SK-N-SH (cell line): ENCODE measurements around the gene CCDC78. TPM values are rescaled to one million over a fixed set of nuclear protein-coding genes. Genes with fewer than 3 reads are reported as not detected.
A peak's percentile ranks its signal among the peaks of the same experiment; 100 is the strongest.

Experiments
- CTCF ChIA-PET: fragments of 300-600, 350-600 bp; formaldehyde crosslinking; extraction: SDS; loops from one replicate; lab custom pipeline; 2021; lab: Yijun Ruan, JAX
- POLR2A ChIA-PET: fragments of 350-600 bp; sonication (Branson Sonifier 250); formaldehyde crosslinking; extraction: SDS; loops from one replicate; lab custom pipeline; 2020; ENCODE audit warnings: antibody characterized with exemption, inconsistent platforms; lab: Yijun Ruan, JAX
- DNase-seq: peaks from one replicate; pipeline ENCODE4 v3.0.0; 2012
- H2AFZ ChIP-seq: fragments of 200-600 bp; sonication (generic); 2 replicates; pipeline ENCODE4 v1.8.1; 2016; ENCODE audit warnings: antibody characterized with exemption, mild to moderate bottlenecking, low read depth
- H3F3A ChIP-seq: fragments of 200-600 bp; sonication (generic); replicated peaks from 2 replicates; pipeline ENCODE3; 2016; ENCODE audit warnings: antibody characterized with exemption, mild to moderate bottlenecking; ENCODE audit not compliant: insufficient read depth
- H3K27ac ChIP-seq, 2 experiments: fragments of 200-500 bp in 1 of 2; fragments of 200-600 bp in 1 of 2; sonication (Bioruptor generic) in 1 of 2; sonication (generic), shearing (Covaris generic) in 1 of 2; 2 replicates each; pipeline versions ENCODE4 v1.5.1 to v1.6.1; 2014 to 2016; ENCODE audit warnings: low read depth in 2 of 2, inconsistent platforms in 1 of 2, low read length in 1 of 2, mild to moderate bottlenecking in 1 of 2, mixed read lengths in 1 of 2
- H3K27me3 ChIP-seq: fragments of 200-600 bp; sonication (generic), shearing (Covaris generic); 2 replicates; pipeline ENCODE4 v1.6.1; 2016; ENCODE audit warnings: mixed run types; ENCODE audit not compliant: insufficient read depth
- H3K36me3 ChIP-seq, 2 experiments: fragments of 200-500 bp in 1 of 2; fragments of 200-600 bp in 1 of 2; sonication (Bioruptor generic) in 1 of 2; sonication (generic) in 1 of 2; replicated peaks in 1 of 2; 2 replicates each; pipeline versions ENCODE3 to v1.5.1; 2014 to 2016; ENCODE audit warnings: low read length in 1 of 2, mild to moderate bottlenecking in 1 of 2; ENCODE audit not compliant: insufficient read depth in 2 of 2, control insufficient read depth in 1 of 2
- H3K4me1 ChIP-seq, 2 experiments: fragments of 200-500 bp in 1 of 2; fragments of 200-600 bp in 1 of 2; sonication (Bioruptor generic) in 1 of 2; sonication (generic), shearing (Covaris generic) in 1 of 2; 2 replicates each; pipeline versions ENCODE4 v1.5.1 to v1.6.1; 2014 to 2016; ENCODE audit warnings: low read depth in 1 of 2, low read length in 1 of 2, mixed run types in 1 of 2; ENCODE audit not compliant: insufficient read depth in 2 of 2, control insufficient read depth in 1 of 2
- H3K4me2 ChIP-seq: fragments of 200-600 bp; sonication (generic), shearing (Covaris generic); 2 replicates; pipeline ENCODE4 v1.6.1; 2017; ENCODE audit warnings: mixed run types
- H3K4me3 ChIP-seq, 2 experiments: fragments of 200-500 bp in 1 of 2; fragments of 200-600 bp in 1 of 2; sonication (Bioruptor generic) in 1 of 2; sonication (generic), shearing (Covaris generic) in 1 of 2; 2 replicates each; pipeline versions ENCODE4 v1.5.1 to v1.8.1; 2014 to 2016; ENCODE audit warnings: low read depth in 2 of 2, inconsistent platforms in 1 of 2, low read length in 1 of 2, mild to moderate bottlenecking in 1 of 2, mixed read lengths in 1 of 2, moderate library complexity in 1 of 2
- H3K79me2 ChIP-seq: fragments of 200-600 bp; sonication (generic); 2 replicates; pipeline ENCODE4 v1.8.1; 2017; ENCODE audit warnings: mild to moderate bottlenecking; ENCODE audit not compliant: insufficient read depth
- H3K9ac ChIP-seq: fragments of 200-600 bp; sonication (generic); 2 replicates; pipeline ENCODE4 v1.6.1; 2017; ENCODE audit warnings: mixed run types
- H3K9me2 ChIP-seq: fragments of 200-600 bp; sonication (generic); 2 replicates; pipeline ENCODE4 v1.6.1; 2017; ENCODE audit warnings: mixed run types
- H3K9me3 ChIP-seq: fragments of 200-600 bp; sonication (generic); 2 replicates; pipeline ENCODE4 v1.6.1; 2017; ENCODE audit warnings: mixed run types, mild to moderate bottlenecking, moderate library complexity
- H4K20me1 ChIP-seq: fragments of 200-600 bp; sonication (generic); 2 replicates; pipeline ENCODE4 v1.6.1; 2017; ENCODE audit warnings: mild to moderate bottlenecking, mixed run types; ENCODE audit not compliant: insufficient read depth
- CHD2 ChIP-seq: fragments of 150-350 bp; IDR thresholded peaks from 2 replicates; pipeline ENCODE4 v1.6.1; 2018; ENCODE audit warnings: low read length; ENCODE audit not compliant: partially characterized antibody
- ELF1 ChIP-seq: IDR thresholded peaks from 2 replicates; pipeline ENCODE4 v1.4.0; 2012
- EP300 ChIP-seq, 2 experiments: IDR thresholded peaks; 2 replicates each; pipeline versions ENCODE4 v1.4.0 to v1.6.1; 2012; ENCODE audit warnings: borderline replicate concordance in 1 of 2, low read depth in 1 of 2, low read length in 1 of 2
- EZH2phosphoT487 ChIP-seq: fragments of 200-600 bp; sonication (generic); IDR thresholded peaks from 2 replicates; pipeline ENCODE4 v1.6.1; 2017; ENCODE audit warnings: low read depth, mixed run types, mild to moderate bottlenecking, antibody characterized with exemption, moderate library complexity, borderline replicate concordance
- FOXM1 ChIP-seq: IDR thresholded peaks from 2 replicates; pipeline ENCODE4 v1.4.0; 2012; ENCODE audit warnings: low read depth, mild to moderate bottlenecking
- JUND ChIP-seq: IDR thresholded peaks from 2 replicates; pipeline ENCODE4 v1.4.0; 2012
- MAX ChIP-seq: IDR thresholded peaks from 2 replicates; pipeline ENCODE4 v1.4.0; 2012; ENCODE audit warnings: low read depth
- MXI1 ChIP-seq: IDR thresholded peaks from 2 replicates; pipeline ENCODE4 v1.6.1; 2012; ENCODE audit warnings: mild to moderate bottlenecking, low read depth, low read length, improper control_type of control experiment
- NFIC ChIP-seq: IDR thresholded peaks from 2 replicates; pipeline ENCODE4 v1.4.0; 2012; ENCODE audit warnings: borderline replicate concordance
- NRF1 ChIP-seq: IDR thresholded peaks from 2 replicates; pipeline ENCODE4 v1.6.1; 2012; ENCODE audit warnings: low read depth, mild to moderate bottlenecking, low read length
- PBX3 ChIP-seq: IDR thresholded peaks from 2 replicates; pipeline ENCODE4; 2012
- POLR2AphosphoS5 ChIP-seq: IDR thresholded peaks from 2 replicates; pipeline ENCODE4 v1.6.1; 2012; ENCODE audit warnings: low read depth, low read length
- RAD21 ChIP-seq: IDR thresholded peaks from 2 replicates; pipeline ENCODE4 v1.6.1; 2012; ENCODE audit warnings: mild to moderate bottlenecking, low read length
- RCOR1 ChIP-seq: fragments of 150-350 bp; IDR thresholded peaks from 2 replicates; pipeline ENCODE4 v1.6.1; 2017; ENCODE audit warnings: antibody characterized with exemption, low read length
- REST ChIP-seq: IDR thresholded peaks from 2 replicates; pipeline ENCODE4 v1.6.1; 2012; ENCODE audit warnings: mild to moderate bottlenecking, low read depth, low read length, moderate library complexity
- RFX5 ChIP-seq: IDR thresholded peaks from 2 replicates; pipeline ENCODE4 v1.6.1; 2012; ENCODE audit warnings: mild to moderate bottlenecking, improper control_type of control experiment, low read length
- RXRA ChIP-seq: IDR thresholded peaks from 2 replicates; pipeline ENCODE4 v1.4.0; 2012; ENCODE audit warnings: low read depth, mild to moderate bottlenecking, borderline replicate concordance
- SIN3A ChIP-seq: IDR thresholded peaks from 2 replicates; pipeline ENCODE4 v1.6.1; 2012; ENCODE audit warnings: low read depth, mild to moderate bottlenecking, low read length, moderate library complexity, borderline replicate concordance
- SMC3 ChIP-seq: IDR thresholded peaks from 2 replicates; pipeline ENCODE4 v1.6.1; 2012; ENCODE audit warnings: low read depth, low read length, improper control_type of control experiment
- TAF1 ChIP-seq: IDR thresholded peaks from 2 replicates; pipeline ENCODE4 v1.6.1; 2012; ENCODE audit warnings: low read depth, mild to moderate bottlenecking, low read length, moderate library complexity, borderline replicate concordance
- USF1 ChIP-seq: IDR thresholded peaks from 2 replicates; pipeline ENCODE4 v1.4.0; 2012; ENCODE audit warnings: low read depth, borderline replicate concordance
- USF2 ChIP-seq: fragments of 150-350 bp; IDR thresholded peaks from 2 replicates; pipeline ENCODE4 v1.6.1; 2017; ENCODE audit warnings: antibody characterized with exemption, low read length, low read depth, borderline replicate concordance
- ZBTB33 ChIP-seq: IDR thresholded peaks from 2 replicates; pipeline ENCODE4 v1.4.0; 2012; ENCODE audit warnings: low read depth, borderline replicate concordance
- WGBS: methylation state at CpG from one replicate; pipeline ENCODE4 v1.1.6; 2017; ENCODE audit warnings: low lambda C conversion rate; 5-methylcytosine and 5-hydroxymethylcytosine counted together
- polyA plus RNA-seq, 3 experiments: library from polyadenylated mRNA; depleted of rRNA; stranded (reverse); fragments of >200 nt; gene quantifications; 2 replicates each; pipeline ENCODE4 v1.2.3, GENCODE V29; 2012

The CCDC78 gene
- polyA plus RNA-seq, 1 of the 3 experiments (the other 2 are of a cell fraction), result 15.4 TPM

- Histone ChIP-seq H2AFZ (0 out of 2 replicates have a peak within 1 kb of the TSS, but pooled peaks have one; percentile 82), H3K27me3 (no peaks in the 10 kb centered on the region), H3K4me1 (peaks cover 8 to 49% of the 10 kb centered on the region in 2 experiments; a peak in 2 of 4 replicates), H3K9ac (peak within 1 kb of the TSS; percentile 80), H3F3A (peaks cover 10% of the 10 kb centered on the region), H4K20me1 (peaks cover 23% of the 10 kb centered on the region), H3K4me2 (peak within 1 kb of the TSS; percentile 96), H3K36me3 (peaks cover 13 to 26% of the 10 kb centered on the region in 2 experiments), H3K4me3 (peak within 1 kb of the TSS; percentile 78 to 96), H3K9me3 (no peaks in the 10 kb centered on the region), H3K9me2 (no peaks in the 10 kb centered on the region), H3K79me2 (peaks cover 34% of the 10 kb centered on the region), H3K27ac (peak within 1 kb of the TSS; percentile 86 to 98)
- ChIA-PET CTCF (interaction anchor here (0.8 to 3.8 kb wide), 9 partner anchors 10 to 91 kb away, joined by 3 to 20 read pairs (median 4); partner anchors contain the start of genes ANTKMT, METRN, RHOT2 and WDR24), POLR2A (interaction anchor here (0.8 to 2.2 kb wide), 12 partner anchors 10 to 44 kb away, joined by 3 to 12 read pairs (median 3); partner anchors contain the start of genes METTL26, RHOT2, WDR24 and WDR90)
- DNase-seq, result peak; percentile 96
- WGBS, result 2% methylated on average over 20 of the region's 91 CpGs
- TF ChIP-seq RFX5, result no peak
- TF ChIP-seq RCOR1, result no peak
- TF ChIP-seq TAF1, result peak; percentile 41; the same call in 1 of the 2 replicates
- peak; percentile 22 for TF ChIP-seq CHD2
- no peak for TF ChIP-seq RAD21
- no peak for TF ChIP-seq JUND
- TF ChIP-seq SMC3, result no peak
- no peak for TF ChIP-seq USF1
- TF ChIP-seq FOXM1, result no peak
- peak; percentile 22; the same call in 1 of the 2 replicates for TF ChIP-seq PBX3
- peak in 1 of 2 experiments; percentile 34; a peak in 1 of 4 replicates for TF ChIP-seq EP300 (IDR thresholded peaks at IDR 0.05; ENCODE audit: borderline replicate concordance in 1 of 2, low read depth in 1 of 2, low read length in 1 of 2)
- TF ChIP-seq REST, result no peak; the same call in 1 of the 2 replicates
- no peak for TF ChIP-seq RXRA
- peak; percentile 73 for TF ChIP-seq POLR2AphosphoS5
- TF ChIP-seq ZBTB33, result no peak
- no peak for TF ChIP-seq USF2
- TF ChIP-seq ELF1, result no peak
- peak; percentile 75 for TF ChIP-seq NRF1
- no peak for TF ChIP-seq EZH2phosphoT487
- TF ChIP-seq MXI1, result peak; percentile 28; the same call in 1 of the 2 replicates
- TF ChIP-seq NFIC, result no peak
- TF ChIP-seq MAX, result peak; percentile 67
- TF ChIP-seq SIN3A, result no peak
Measured at GRCh38 chr16:679814-680624, 46.2 kb downstream of the CCDC78 start, which contains the start of gene STUB1. STUB1 (plus strand) TSS chr16:680410; CDS start chr16:680526, 116 bp downstream.
